ENCODE measurements around the gene PRM3. TPM values are rescaled to one million over a fixed set of nuclear protein-coding genes. Genes with fewer than 3 reads are reported as not detected.

PRM3 gene
- total and polyA plus RNA-seq, 2 of the 8 experiments (the other 6 are each of a cell fraction or from before 2014, with no cell fraction given) = not detected

- Histone ChIP-seq H3K18ac (ENCODE audit: extremely low read depth, low read length) (no peak overlapping the region), H4K8ac (ENCODE audit: extremely low read depth, insufficient read depth, low read length) (no peak overlapping the region), H2BK12ac (ENCODE audit: low read depth, low read length) (no peak overlapping the region), H3K23ac (ENCODE audit: insufficient read length) (no peak overlapping the region), H3K4me2 (ENCODE audit: insufficient read depth in 1 of 2, low read depth in 2 of 2, low read length in 2 of 2) (no peak overlapping the region), H4K91ac (replicated peaks; ENCODE audit: insufficient read length, low read length) (no peak overlapping the region), H3K56ac (replicated peaks; ENCODE audit: insufficient read length, low read depth, low read length) (no peak overlapping the region), H3K23me2 (ENCODE audit: low read depth, low read length) (no peaks in the 10 kb centered on the region), H3K9me3 (ENCODE audit: insufficient read depth in 2 of 2, low read depth in 1 of 2, low read length in 1 of 2) (no peaks in the 10 kb centered on the region), H4K20me1 (replicated peaks in 1 of 2; ENCODE audit: control insufficient read depth in 1 of 2, insufficient read depth in 2 of 2, low read length in 2 of 2) (no peaks in the 10 kb centered on the region), H2BK120ac (replicated peaks; ENCODE audit: low read depth, low read length) (no peak overlapping the region), H3K14ac (ENCODE audit: insufficient read length) (no peak overlapping the region), H4K5ac (ENCODE audit: insufficient read length, low read depth, low read length) (no peak overlapping the region), H3K79me1 (ENCODE audit: low read depth, low read length) (no peaks in the 10 kb centered on the region), H2AFZ (ENCODE audit: low read length) (no peak overlapping the region), H3K27ac (ENCODE audit: low read depth, low read length) (no peak overlapping the region), H3K79me2 (ENCODE audit: control insufficient read depth in 1 of 2, insufficient read depth in 2 of 2, low read length in 2 of 2) (no peaks in the 10 kb centered on the region), H3K4me3 (ENCODE audit: extremely low read depth in 1 of 4, insufficient read depth in 2 of 4, low read depth in 3 of 4, low read length in 4 of 4) (no peak overlapping the region), H2BK20ac (ENCODE audit: low read length) (no peak overlapping the region), H2BK5ac (ENCODE audit: low read depth, low read length) (no peak overlapping the region), H3K36me3 (ENCODE audit: control insufficient read depth in 2 of 4, insufficient read depth in 4 of 4, low read length in 3 of 4) (no peaks in the 10 kb centered on the region), H2BK15ac (ENCODE audit: low read length) (no peak overlapping the region), H3K9ac (replicated peaks in 1 of 4; ENCODE audit: extremely low read depth in 1 of 4, low read depth in 3 of 4, low read length in 3 of 4) (no peak overlapping the region), H3K27me3 (replicated peaks in 1 of 4; ENCODE audit: control insufficient read depth in 3 of 4, extremely low read depth in 1 of 4, insufficient read depth in 3 of 4, low read length in 3 of 4) (no peaks in the 10 kb centered on the region), H2AK5ac (ENCODE audit: low read depth, low read length) (no peak overlapping the region), H3K4me1 (replicated peaks in 1 of 4; ENCODE audit: control insufficient read depth in 3 of 4, insufficient read depth in 4 of 4, low read length in 3 of 4) (peaks cover 5 to 12% (median 9%) of the 10 kb centered on the region in 4 experiments), H3K4ac (replicated peaks; ENCODE audit: insufficient read length, low read depth, low read length) (no peak overlapping the region)
- DNase-seq (ENCODE audit: low read depth in 1 of 2, low spot score in 2 of 2) = no peak
- no peak for FAIRE-seq
- CTCF ChIA-PET (ENCODE audit: partially characterized antibody) = no interaction called here
- POLR2A ChIA-PET (ENCODE audit: partially characterized antibody) = no interaction called here
- WGBS, 2 experiments (ENCODE audit: extremely low coverage in 1 of 2, insufficient coverage in 1 of 2, insufficient read length in 1 of 2, insufficient replicate concordance in 2 of 2, low coverage in 1 of 2, low lambda C conversion rate in 2 of 2, missing lambda C conversion rate in 1 of 2) = 93% methylated on average over 4 of the region's 4 CpGs; no CpG with 5 or more reads in 1 of the 2 experiments
- TF ChIP-seq RAD21 (IDR thresholded peaks at IDR 0.05 in 1 of 2, conservative IDR thresholded peaks at IDR 0.05 in 1 of 2; ENCODE audit: low read depth in 2 of 2, low read length in 2 of 2) (no peak), TEAD4 (IDR thresholded peaks at IDR 0.05; ENCODE audit: low read depth, low read length) (no peak), POLR2AphosphoS5 (IDR thresholded peaks at IDR 0.05; ENCODE audit: low read depth, low read length) (no peak), SIX5 (IDR thresholded peaks at IDR 0.05; ENCODE audit: low read depth, low read length) (no peak), CEBPB (IDR thresholded peaks at IDR 0.05; ENCODE audit: low read depth, low read length) (no peak), BRCA1 (IDR thresholded peaks at IDR 0.05; ENCODE audit: low read depth, low read length) (no peak), MAFK (IDR thresholded peaks at IDR 0.05; ENCODE audit: low read depth, low read length) (no peak), CREB1 (IDR thresholded peaks at IDR 0.05) (no peak), FOSL1 (IDR thresholded peaks at IDR 0.05; ENCODE audit: insufficient read depth, low read depth, low read length) (no peak), SUZ12 (IDR thresholded peaks at IDR 0.05; ENCODE audit: low read length) (no peak), USF2 (IDR thresholded peaks at IDR 0.05; ENCODE audit: low read length) (no peak), POLR2A (IDR thresholded peaks at IDR 0.05; ENCODE audit: control extremely low read depth in 1 of 2, low read depth in 2 of 2, low read length in 2 of 2) (no peak), NANOG (IDR thresholded peaks at IDR 0.05; ENCODE audit: insufficient read depth, low read depth, low read length, poor library complexity, severe bottlenecking) (no peak)
- TF ChIP-seq, protein P1, sequence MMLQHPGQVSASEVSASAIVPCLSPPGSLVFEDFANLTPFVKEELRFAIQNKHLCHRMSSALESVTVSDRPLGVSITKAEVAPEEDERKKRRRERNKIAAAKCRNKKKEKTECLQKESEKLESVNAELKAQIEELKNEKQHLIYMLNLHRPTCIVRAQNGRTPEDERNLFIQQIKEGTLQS (IDR thresholded peaks at IDR 0.05; ENCODE audit: insufficient read depth, low read depth, low read length) = no peak
These were observed 22.2 kb upstream of the PRM3 start for GRCh38 chr16:11295672-11296071.
